Prostate gland (tissue), 2 donors: ENCODE measurements around the gene KHDRBS1.

Source experiments
- CTCF ChIP-seq, 4 experiments: fragments of 200-600 bp in 2 of 4; fragments of 450-650 bp in 2 of 4; sonication (generic) in 2 of 4; IDR thresholded peaks; 1 replicate in 3 of 4; 2 replicates in 1 of 4; pipeline ENCODE4 v1.5.1; 2016 to 2019; ENCODE audit warnings: antibody characterized with exemption in 4 of 4, mild to moderate bottlenecking in 2 of 4, moderate library complexity in 2 of 4
- POLR2A ChIP-seq: fragments of 450-650 bp; IDR thresholded peaks from one replicate; pipeline ENCODE4 v1.6.1; 2016; ENCODE audit warnings: antibody characterized with exemption, mild to moderate bottlenecking

GRCh38 chr1:32056598-32056997, 42.9 kb downstream of the KHDRBS1 start:
- no peak for TF ChIP-seq CTCF (IDR thresholded peaks at IDR 0.05)
- no peak for TF ChIP-seq POLR2A
